Activated CD4-positive, alpha-beta T cell treated with anti-CD3 and anti-CD28 coated beads, Interleukin-2, amount 10 ng/mL, durations not matched to agents 7 days and 5 days (primary cell): Measurements from ENCODE around the gene COMP. TPM values are rescaled to one million over a fixed set of nuclear protein-coding genes. Genes with fewer than 3 reads are reported as not detected.
A peak's percentile ranks its signal among the peaks of the same experiment; 100 is the strongest.

Source experiments
- CTCF ChIA-PET: fragments of 350-600 bp; sonication (Branson Sonifier 250); formaldehyde crosslinking; loops from one replicate; lab custom pipeline; 2021; ENCODE audit warnings: antibody characterized with exemption; lab: Charles Lee
- POLR2A ChIA-PET: fragments of 350-600 bp; sonication (Branson Sonifier 250); formaldehyde crosslinking; loops from one replicate; lab custom pipeline; 2021; ENCODE audit warnings: antibody characterized with exemption; lab: Charles Lee
- DNase-seq: peaks from one replicate; pipeline ENCODE4 v3.0.0-alpha.2; 2020
- H3K27ac Mint-ChIP-seq: one replicate; pipeline ENCODE4 v1.8.0; 2021; ENCODE audit warnings: mild to moderate bottlenecking, moderate library complexity, mixed read lengths
- H3K27me3 Mint-ChIP-seq: one replicate; pipeline ENCODE4 v1.8.0; 2021; ENCODE audit warnings: mixed read lengths
- H3K36me3 Mint-ChIP-seq: one replicate; pipeline ENCODE4 v1.8.0; 2021; ENCODE audit warnings: low read depth, mixed read lengths
- H3K4me1 Mint-ChIP-seq: one replicate; pipeline ENCODE4 v1.8.0; 2021; ENCODE audit warnings: mixed read lengths
- H3K4me3 Mint-ChIP-seq: one replicate; pipeline ENCODE4 v1.8.0; 2021; ENCODE audit warnings: mild to moderate bottlenecking, moderate library complexity, mixed read lengths
- H3K9me3 Mint-ChIP-seq: one replicate; pipeline ENCODE4 v1.8.0; 2021; ENCODE audit warnings: mixed read lengths
- total RNA-seq, 2 experiments: library from RNA; stranded (reverse); gene quantifications; one replicate each; pipeline ENCODE4 v1.2.3, GENCODE V29; 2021

COMP gene
- total RNA-seq, 2 experiments from 2014 or later, result not detected

GRCh38 chr19:18788529-18789421 is 2.3 kb downstream of the COMP start:
- DNase-seq, result no peak
- Mint-ChIP-seq H3K4me3 (no peak overlapping the region), H3K36me3 (peaks cover 3% of the 10 kb centered on the region), H3K27ac (no peak overlapping the region), H3K9me3 (no peaks in the 10 kb centered on the region), H3K4me1 (peaks cover 25% of the 10 kb centered on the region), H3K27me3 (peaks cover 73% of the 10 kb centered on the region)
- ChIA-PET CTCF (no interaction called here), POLR2A (no interaction called here)

DNA sequence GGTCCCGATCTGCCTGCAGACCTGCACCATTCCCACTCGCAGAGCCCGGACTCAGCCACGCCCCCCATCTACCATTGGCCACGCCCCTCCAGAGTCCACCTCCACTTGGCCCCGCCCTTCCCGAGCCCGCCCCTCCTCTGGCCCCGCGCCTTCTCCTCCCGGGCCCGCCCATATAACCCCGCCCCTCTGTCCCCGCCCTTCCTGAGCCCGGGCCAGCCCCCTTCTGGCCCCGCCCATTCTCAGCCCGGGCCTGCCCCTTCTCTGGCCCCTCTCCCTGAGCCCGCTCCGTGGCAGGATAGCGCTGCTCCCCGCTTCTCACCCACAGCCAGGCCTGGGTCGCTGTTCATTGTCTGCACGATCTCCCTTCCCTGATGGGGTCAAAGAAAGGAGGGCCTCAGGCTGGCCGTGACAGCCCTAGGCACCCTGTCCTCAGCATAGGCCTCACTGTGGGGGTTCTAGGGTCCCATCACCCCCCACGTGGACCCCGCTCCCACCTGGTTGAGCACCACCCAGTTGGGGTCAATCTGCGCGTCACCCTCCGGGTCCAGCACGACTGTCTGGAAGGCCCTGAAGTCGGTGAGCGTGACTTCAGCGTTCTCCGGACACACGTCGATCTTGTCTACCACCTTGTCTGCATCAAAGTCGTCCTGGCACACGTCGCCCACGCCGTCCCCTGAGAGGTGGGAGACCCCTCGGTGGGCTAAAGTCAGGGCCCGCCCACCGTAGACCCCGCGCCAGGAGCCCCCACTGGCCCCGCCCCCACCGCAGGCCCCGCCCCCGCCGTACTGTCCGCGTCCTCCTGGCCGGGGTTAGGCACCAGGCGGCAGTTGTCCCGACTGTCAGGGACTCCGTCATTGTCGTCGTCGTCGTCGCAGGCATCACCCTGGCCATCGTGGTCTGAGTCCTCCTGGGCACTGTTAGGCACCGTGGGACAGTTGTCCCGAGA is 5.7 kb downstream of the COMP start:
- POLR2A ChIA-PET, result no interaction called here
- CTCF ChIA-PET, result no interaction called here
- Mint-ChIP-seq H3K4me1 (peaks cover 25% of the 10 kb centered on the region), H3K27ac (no peak overlapping the region), H3K4me3 (no peak overlapping the region), H3K27me3 (peaks cover 46% of the 10 kb centered on the region), H3K9me3 (no peaks in the 10 kb centered on the region), H3K36me3 (peaks cover 3% of the 10 kb centered on the region)
- peak; percentile 56 for DNase-seq

GRCh38 chr19:18784786-18785120 is 6.4 kb downstream of the COMP start:
- Mint-ChIP-seq H3K27ac (no peak overlapping the region), H3K4me1 (peaks cover 21% of the 10 kb centered on the region), H3K4me3 (no peak overlapping the region), H3K36me3 (peaks cover 3% of the 10 kb centered on the region), H3K27me3 (peaks cover 41% of the 10 kb centered on the region), H3K9me3 (no peaks in the 10 kb centered on the region)
- no peak for DNase-seq
- ChIA-PET CTCF (no interaction called here), POLR2A (no interaction called here)

- DNase-seq, result no peak
- H3K36me3 Mint-ChIP-seq, result peaks cover 3% of the 10 kb centered on the region
- ChIA-PET CTCF (no interaction called here), POLR2A (interaction anchor here (0.6 kb wide), 1 partner anchor 1199 kb away, joined by 5 read pairs; no protein-coding TSS in a partner anchor)
- no peak overlapping the region for H3K4me3 Mint-ChIP-seq
- peaks cover 35% of the 10 kb centered on the region for H3K27me3 Mint-ChIP-seq
- H3K4me1 Mint-ChIP-seq, result peaks cover 17% of the 10 kb centered on the region
- no peak overlapping the region for H3K27ac Mint-ChIP-seq
- H3K9me3 Mint-ChIP-seq, result no peaks in the 10 kb centered on the region
These were observed 6.9 kb downstream of the COMP start for GRCh38 chr19:18783958-18784785.

DNA sequence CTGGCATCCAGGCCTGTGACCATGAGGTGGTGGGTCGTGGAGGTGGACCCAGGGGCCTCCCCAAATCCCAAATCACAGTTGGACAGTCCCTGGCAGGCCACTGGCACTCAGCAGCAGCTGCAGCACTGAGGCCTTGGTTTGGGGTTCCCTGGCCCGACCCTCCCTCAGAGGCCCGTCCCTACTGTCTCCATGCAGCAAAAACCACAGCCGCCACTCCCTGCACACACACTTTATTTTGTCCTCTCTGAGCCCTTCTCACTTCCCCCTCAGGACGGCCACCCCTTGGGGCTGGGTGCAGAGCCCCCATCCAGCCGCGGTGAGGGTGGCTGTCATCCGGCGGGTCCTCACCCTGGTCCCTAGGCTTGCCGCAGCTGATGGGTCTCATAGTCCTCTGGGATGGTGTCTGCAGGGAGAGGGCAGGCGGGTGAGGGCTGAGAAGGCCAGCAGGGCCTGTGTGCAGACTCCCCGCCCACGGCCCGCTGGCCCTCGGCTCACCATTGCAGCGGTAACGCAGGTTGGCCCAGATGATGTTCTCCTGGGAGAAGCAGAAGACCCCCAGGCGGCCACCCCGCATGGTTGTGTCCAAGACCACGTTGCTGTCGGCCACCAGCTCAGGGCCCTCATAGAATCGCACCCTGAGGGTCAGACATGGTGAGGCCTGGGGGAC is 8.4 kb downstream of the COMP start:
- Mint-ChIP-seq H3K4me3 (no peak overlapping the region), H3K27me3 (peaks cover 26% of the 10 kb centered on the region), H3K4me1 (peaks cover 18% of the 10 kb centered on the region), H3K9me3 (no peaks in the 10 kb centered on the region), H3K36me3 (peaks cover 3% of the 10 kb centered on the region), H3K27ac (no peak overlapping the region)
- ChIA-PET CTCF (interaction anchor here (0.7 kb wide), 1 partner anchor 160 kb away, joined by 3 read pairs; no protein-coding TSS in a partner anchor), POLR2A (no interaction called here)
- DNase-seq, result no peak

GRCh38 chr19:18781885-18782527 is 9.1 kb downstream of the COMP start:
- H3K4me1 Mint-ChIP-seq, result peaks cover 12% of the 10 kb centered on the region
- no peak overlapping the region for H3K4me3 Mint-ChIP-seq
- no peaks in the 10 kb centered on the region for H3K36me3 Mint-ChIP-seq
- ChIA-PET POLR2A (no interaction called here), CTCF (interaction anchor here (0.7 kb wide), 1 partner anchor 161 kb away, joined by 3 read pairs; no protein-coding TSS in a partner anchor)
- no peaks in the 10 kb centered on the region for H3K9me3 Mint-ChIP-seq
- H3K27ac Mint-ChIP-seq, result no peak overlapping the region
- no peak for DNase-seq
- peaks cover 20% of the 10 kb centered on the region for H3K27me3 Mint-ChIP-seq

DNA sequence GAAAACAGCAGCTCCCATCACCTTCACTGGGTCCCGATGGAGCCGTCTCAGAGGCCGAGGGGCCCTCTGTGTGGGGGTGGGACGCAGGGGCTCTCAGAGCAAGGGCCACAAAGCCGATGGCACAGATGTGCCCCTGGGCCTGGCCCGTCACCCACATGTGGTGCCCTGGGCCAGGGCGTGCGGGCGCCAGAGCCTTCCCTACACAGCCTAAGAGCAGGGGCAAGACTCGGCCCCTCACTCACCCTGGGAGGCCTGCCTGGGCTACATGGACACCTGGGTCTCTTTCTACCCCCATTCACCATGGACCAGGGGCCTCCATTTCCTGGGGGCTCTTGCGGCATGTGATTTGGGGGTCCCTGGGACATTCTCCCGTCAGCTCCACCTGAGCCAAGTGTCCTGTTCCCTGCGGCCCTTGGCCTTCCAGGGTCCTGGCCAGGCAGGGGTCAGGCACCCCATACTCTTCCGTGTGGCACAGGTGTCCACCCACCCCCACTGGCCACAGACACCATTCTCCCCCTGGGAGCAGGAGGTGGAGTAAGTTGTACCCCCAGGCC is 10.0 kb downstream of the COMP start:
- Mint-ChIP-seq H3K27me3 (peaks cover 13% of the 10 kb centered on the region), H3K4me3 (no peak overlapping the region), H3K36me3 (no peaks in the 10 kb centered on the region), H3K4me1 (peaks cover 9% of the 10 kb centered on the region), H3K27ac (no peak overlapping the region), H3K9me3 (no peaks in the 10 kb centered on the region)
- ChIA-PET CTCF (no interaction called here), POLR2A (interaction anchor here (0.6 kb wide), 2 partner anchors 75 to 299 kb away, joined by 3 to 4 read pairs; no protein-coding TSS in a partner anchor)
- DNase-seq, result no peak

- CTCF ChIA-PET, result no interaction called here
- no peaks in the 10 kb centered on the region for H3K9me3 Mint-ChIP-seq
- POLR2A ChIA-PET, result interaction anchor here (0.6 kb wide), 2 partner anchors 74 to 300 kb away, joined by 3 to 4 read pairs; no protein-coding TSS in a partner anchor
These were observed 10.5 kb downstream of the COMP start for GRCh38 chr19:18780631-18781030.

DNA sequence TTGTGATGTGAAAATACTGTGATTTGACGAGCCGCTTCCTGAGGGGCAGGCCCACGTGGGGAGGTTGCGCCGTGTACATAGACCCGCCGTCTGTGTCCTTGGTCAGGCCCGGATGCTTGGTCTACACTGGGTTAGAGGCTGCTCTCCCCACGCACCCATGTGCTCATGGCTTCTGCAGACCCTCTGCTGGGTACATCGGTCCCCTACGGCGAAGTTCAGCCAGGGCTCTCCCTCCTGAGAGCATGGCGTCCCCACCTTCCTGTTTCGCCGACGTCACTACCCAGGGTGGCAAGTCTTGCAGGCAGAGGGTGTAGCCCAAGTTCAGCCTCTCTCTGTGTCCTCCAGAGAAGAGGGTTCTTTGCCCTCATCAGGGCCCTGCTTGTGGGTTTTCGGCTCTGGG is 11.0 kb downstream of the COMP start:
- POLR2A ChIA-PET, result no interaction called here
- Mint-ChIP-seq H3K36me3 (no peaks in the 10 kb centered on the region), H3K27ac (no peak overlapping the region), H3K4me1 (peaks cover 2% of the 10 kb centered on the region), H3K4me3 (no peak overlapping the region), H3K27me3 (peaks cover 5% of the 10 kb centered on the region), H3K9me3 (no peaks in the 10 kb centered on the region)
- no peak for DNase-seq
- CTCF ChIA-PET, result no interaction called here

More at GRCh38 chr19:18780631-18781030, 10.5 kb downstream of the COMP start:
- H3K27ac Mint-ChIP-seq, result no peak overlapping the region
- peaks cover 9% of the 10 kb centered on the region for H3K27me3 Mint-ChIP-seq
- no peak for DNase-seq
- no peaks in the 10 kb centered on the region for H3K36me3 Mint-ChIP-seq
- peaks cover 5% of the 10 kb centered on the region for H3K4me1 Mint-ChIP-seq
- H3K4me3 Mint-ChIP-seq, result no peak overlapping the region

GRCh38 chr19:18778826-18779495 is 12.1 kb downstream of the COMP start:
- peaks cover 4% of the 10 kb centered on the region for H3K27me3 Mint-ChIP-seq
- H3K36me3 Mint-ChIP-seq, result no peaks in the 10 kb centered on the region
- no peak for DNase-seq
- H3K4me3 Mint-ChIP-seq, result no peak overlapping the region
- no peaks in the 10 kb centered on the region for H3K9me3 Mint-ChIP-seq
- H3K27ac Mint-ChIP-seq, result no peak overlapping the region
- H3K4me1 Mint-ChIP-seq, result peaks cover 2% of the 10 kb centered on the region
- ChIA-PET POLR2A (no interaction called here), CTCF (no interaction called here)

DNA sequence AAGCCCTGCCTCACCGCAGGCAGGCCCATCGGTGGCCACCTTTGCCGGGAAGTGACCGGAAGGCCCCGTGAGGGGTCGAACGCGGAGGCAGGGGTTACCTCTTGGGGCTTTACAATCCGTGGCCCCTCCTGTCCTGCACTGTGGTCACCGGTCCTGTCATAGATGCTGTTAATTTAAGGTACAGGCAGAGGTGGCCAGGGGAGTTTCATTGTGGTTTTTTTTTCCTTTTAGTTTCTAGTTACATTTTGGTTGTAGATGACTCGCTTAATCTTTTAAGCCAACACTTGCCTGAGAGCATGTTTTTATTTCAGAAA is 13.1 kb downstream of the COMP start:
- H3K4me3 Mint-ChIP-seq, result no peak overlapping the region
- DNase-seq, result no peak
- ChIA-PET POLR2A (no interaction called here), CTCF (no interaction called here)
- H3K36me3 Mint-ChIP-seq, result no peaks in the 10 kb centered on the region
- H3K4me1 Mint-ChIP-seq, result peaks cover 2% of the 10 kb centered on the region
- no peaks in the 10 kb centered on the region for H3K9me3 Mint-ChIP-seq
- no peak overlapping the region for H3K27ac Mint-ChIP-seq
- H3K27me3 Mint-ChIP-seq, result peaks cover 4% of the 10 kb centered on the region
